Tibial nerve (tissue), 4 donors: ENCODE measurements around the gene HSPB1.

Source experiments
- CTCF ChIP-seq, 5 experiments: fragments of 200-600 bp in 3 of 5; fragments of 450-650 bp in 2 of 5; sonication (generic) in 3 of 5; IDR thresholded peaks; one replicate each; pipeline ENCODE4 v1.5.1; 2016 to 2019; ENCODE audit warnings: antibody characterized with exemption in 5 of 5, mild to moderate bottlenecking in 3 of 5, moderate library complexity in 2 of 5
- EP300 ChIP-seq, 2 donors: sonication (generic); formaldehyde crosslinking; IDR thresholded peaks; one replicate each; pipeline ENCODE4 v1.6.1; 2017; ENCODE audit warnings: antibody characterized with exemption in 2 of 2, mild to moderate bottlenecking in 1 of 2
- POLR2A ChIP-seq, 2 donors: fragments of 450-650 bp; IDR thresholded peaks; one replicate each; pipeline ENCODE4 v1.6.1; 2017; ENCODE audit warnings: antibody characterized with exemption in 2 of 2, mild to moderate bottlenecking in 2 of 2, moderate library complexity in 2 of 2

GRCh38 chr7:76278540-76278939, 23.9 kb upstream of the HSPB1 start:
- TF ChIP-seq CTCF (IDR thresholded peaks at IDR 0.05) (no peak), POLR2A (IDR thresholded peaks at IDR 0.05) (no peak), EP300 (IDR thresholded peaks at IDR 0.05) (no peak)
